T-helper 17 cell (primary cell): ENCODE measurements around the gene CASP8AP2. TPM values are rescaled to one million over a fixed set of nuclear protein-coding genes. Genes with fewer than 3 reads are reported as not detected.
"Not testable (repeated sequence)": the region's sequence is repeated elsewhere in the genome, so short reads cannot be mapped to it uniquely, and the experiment has no call there.

Source experiments
- ATAC-seq: fragments of 150-1000 bp; cut with Tn5 transposase; 2 replicates; pipeline ENCODE4 v1.10.0; 2021; ENCODE audit warnings: mild to moderate bottlenecking, moderate library complexity
- DNase-seq, 3 donors: peaks; one replicate each; pipeline versions ENCODE4 v3.0.0 to v3.0.0-alpha.2; 2020 to 2021
- H3K9me3 ChIP-seq: one replicate; pipeline ENCODE4 v1.7.0; 2013; ENCODE audit warnings: low read length, mild to moderate bottlenecking; ENCODE audit not compliant: control insufficient read depth, poor library complexity, severe bottlenecking
- H3K27ac Mint-ChIP-seq: one replicate; pipeline ENCODE4 v1.8.0; 2022; ENCODE audit warnings: mild to moderate bottlenecking, moderate library complexity, mixed read lengths
- H3K27me3 Mint-ChIP-seq: one replicate; pipeline ENCODE4 v1.8.0; 2022; ENCODE audit warnings: mixed read lengths
- H3K36me3 Mint-ChIP-seq: one replicate; pipeline ENCODE4 v1.8.0; 2022; ENCODE audit warnings: low read depth, mixed read lengths
- H3K4me1 Mint-ChIP-seq: one replicate; pipeline ENCODE4 v1.8.0; 2022; ENCODE audit warnings: mild to moderate bottlenecking, mixed read lengths
- H3K4me3 Mint-ChIP-seq: one replicate; pipeline ENCODE4 v1.8.0; 2022; ENCODE audit warnings: mild to moderate bottlenecking, moderate library complexity, mixed read lengths
- total RNA-seq, 4 donors: library from RNA in 2 of 4; stranded (reverse) in 2 of 4; gene quantifications; one replicate each; pipeline ENCODE4 v1.2.3 and lab custom pipeline; 2022 to 2026

CASP8AP2 gene
- total RNA-seq, 2 donors from 2014 or later, result 28.2 to 31.7 TPM

DNA sequence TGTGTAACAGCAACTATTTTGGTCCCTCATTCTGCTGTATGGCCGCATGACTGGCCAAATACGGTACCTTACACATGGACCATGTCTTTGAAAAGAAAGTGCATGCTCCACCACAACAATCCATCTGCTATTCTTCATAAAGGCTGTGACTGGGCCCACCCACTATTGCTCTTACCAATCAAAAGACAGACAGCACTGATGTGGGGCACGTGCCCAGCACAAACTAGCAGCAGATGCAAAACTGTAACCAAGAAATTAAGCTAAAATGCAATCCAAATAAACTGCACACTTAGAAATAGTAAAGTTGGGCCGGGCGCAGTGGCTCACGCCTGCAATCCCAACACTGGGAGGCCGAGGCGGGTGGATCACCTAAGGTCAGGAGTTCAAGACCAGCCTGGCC lies 30.6 kb upstream of the CASP8AP2 start:
- Mint-ChIP-seq H3K27ac (no peak overlapping the region), H3K4me3 (no peak overlapping the region), H3K36me3 (peaks cover 6% of the 10 kb centered on the region), H3K4me1 (peaks cover 20% of the 10 kb centered on the region), H3K27me3 (no peaks in the 10 kb centered on the region)
- DNase-seq, result no peak
- no peaks in the 10 kb centered on the region for H3K9me3 ChIP-seq
- ATAC-seq, result no peak

DNA sequence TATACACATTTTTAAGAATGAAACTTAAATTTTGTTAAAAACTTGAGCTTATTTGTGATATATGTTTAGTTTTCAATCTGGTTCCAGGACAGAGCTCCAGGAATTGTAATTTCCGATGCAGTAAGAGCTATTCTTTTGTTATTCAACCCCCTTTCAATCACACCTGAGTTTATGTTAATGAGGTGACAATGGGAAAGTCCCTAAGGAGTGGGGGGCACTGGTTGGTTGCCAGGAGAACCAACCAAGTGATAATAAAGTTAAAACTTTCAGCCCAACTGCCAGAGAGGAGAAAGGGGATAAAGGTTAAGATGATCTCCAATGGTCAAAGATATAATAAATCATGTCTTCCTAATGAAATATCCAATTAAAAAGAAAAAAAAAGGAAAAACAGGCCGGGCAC lies 29.9 kb upstream of the CASP8AP2 start:
- DNase-seq, result no peak
- H3K27me3 Mint-ChIP-seq, result no peaks in the 10 kb centered on the region
- no peak for ATAC-seq
- H3K36me3 Mint-ChIP-seq, result peaks cover 6% of the 10 kb centered on the region
- H3K4me1 Mint-ChIP-seq, result peaks cover 13% of the 10 kb centered on the region
- H3K4me3 Mint-ChIP-seq, result no peak overlapping the region
- H3K27ac Mint-ChIP-seq, result no peak overlapping the region
- no peaks in the 10 kb centered on the region for H3K9me3 ChIP-seq

DNA sequence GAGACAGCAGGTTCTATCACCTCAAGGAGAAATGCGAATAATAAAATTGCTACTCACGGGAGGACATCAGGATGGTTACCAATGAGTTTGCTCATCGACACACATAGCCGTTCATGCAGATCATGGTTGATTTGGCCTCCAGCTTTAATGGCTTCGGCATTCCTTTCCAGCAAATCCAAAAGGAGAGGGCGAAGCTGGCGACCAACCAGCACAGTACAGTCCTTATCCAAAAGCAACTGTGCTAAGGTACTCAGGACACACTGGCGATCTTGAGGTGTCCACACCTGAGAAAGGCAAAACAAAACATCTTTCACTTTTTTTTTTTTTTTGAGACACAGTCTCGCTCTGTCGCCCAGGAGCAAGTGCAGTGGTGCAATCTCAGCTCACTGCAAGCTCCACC lies 26.4 kb upstream of the CASP8AP2 start:
- Mint-ChIP-seq H3K27me3 (no peaks in the 10 kb centered on the region), H3K4me1 (peaks cover 12% of the 10 kb centered on the region), H3K4me3 (no peak overlapping the region), H3K36me3 (peaks cover 4% of the 10 kb centered on the region), H3K27ac (peak overlapping the region; percentile 11)
- ATAC-seq, result no peak
- no peaks in the 10 kb centered on the region for H3K9me3 ChIP-seq
- DNase-seq, result no peak

DNA sequence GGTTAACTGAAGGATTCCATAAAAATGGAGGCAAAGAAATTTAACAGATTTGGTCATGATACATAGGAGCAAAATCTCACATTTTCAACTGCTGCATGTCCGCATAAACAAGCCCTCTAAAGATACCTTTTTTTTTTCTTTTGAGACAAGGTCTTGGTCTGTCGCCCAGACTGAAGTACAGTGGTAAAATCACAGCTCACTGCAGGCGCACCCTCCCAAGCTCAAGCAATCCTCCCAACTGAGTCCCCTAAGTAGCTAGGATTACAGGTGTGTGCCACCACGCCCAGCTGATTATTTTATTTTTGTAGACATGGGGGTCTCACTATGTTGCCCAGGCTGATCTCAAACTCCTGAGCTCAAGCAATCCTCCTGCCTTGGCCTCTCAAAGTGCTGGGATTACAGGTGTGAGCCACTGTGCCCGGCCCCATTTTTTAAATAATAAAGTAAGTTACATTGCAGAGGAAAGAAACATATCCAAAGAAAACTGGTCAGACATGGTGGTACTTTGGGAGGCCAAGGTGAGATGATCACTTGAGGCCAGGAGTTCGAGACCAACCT lies 23.8 kb upstream of the CASP8AP2 start:
- Mint-ChIP-seq H3K36me3 (no peaks in the 10 kb centered on the region), H3K27ac (no peak overlapping the region), H3K4me3 (no peak overlapping the region)

DNA sequence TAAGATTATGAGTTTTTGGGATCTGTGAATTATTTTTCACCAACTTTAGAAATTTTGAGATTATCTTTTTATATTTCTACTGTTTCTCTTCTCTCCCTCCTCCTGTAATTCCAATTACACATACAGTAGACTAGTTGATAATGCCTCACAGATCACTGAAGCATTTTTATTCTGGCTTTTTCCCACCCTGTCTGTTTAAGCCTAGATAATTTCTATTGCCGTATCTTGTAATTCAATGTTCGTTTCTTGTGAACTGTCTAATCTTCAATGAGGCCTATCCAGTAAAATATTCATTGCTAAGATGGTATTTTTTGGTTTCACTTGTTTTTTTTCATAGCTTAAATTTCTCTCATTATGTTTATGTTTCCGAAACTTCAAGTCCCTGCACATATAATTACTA lies 22.1 kb upstream of the CASP8AP2 start:
- Mint-ChIP-seq H3K27me3 (no peaks in the 10 kb centered on the region), H3K4me1 (peaks cover 17% of the 10 kb centered on the region), H3K27ac (no peak overlapping the region), H3K4me3 (no peak overlapping the region), H3K36me3 (no peaks in the 10 kb centered on the region)
- no peaks in the 10 kb centered on the region for H3K9me3 ChIP-seq
- no peak for DNase-seq
- ATAC-seq, result no peak

More for the DNA sequence above, 23.8 kb upstream of the CASP8AP2 start:
- Mint-ChIP-seq H3K4me1 (peaks cover 17% of the 10 kb centered on the region), H3K27me3 (no peaks in the 10 kb centered on the region)
- no peak for ATAC-seq
- H3K9me3 ChIP-seq, result no peaks in the 10 kb centered on the region
- DNase-seq, result no peak

DNA sequence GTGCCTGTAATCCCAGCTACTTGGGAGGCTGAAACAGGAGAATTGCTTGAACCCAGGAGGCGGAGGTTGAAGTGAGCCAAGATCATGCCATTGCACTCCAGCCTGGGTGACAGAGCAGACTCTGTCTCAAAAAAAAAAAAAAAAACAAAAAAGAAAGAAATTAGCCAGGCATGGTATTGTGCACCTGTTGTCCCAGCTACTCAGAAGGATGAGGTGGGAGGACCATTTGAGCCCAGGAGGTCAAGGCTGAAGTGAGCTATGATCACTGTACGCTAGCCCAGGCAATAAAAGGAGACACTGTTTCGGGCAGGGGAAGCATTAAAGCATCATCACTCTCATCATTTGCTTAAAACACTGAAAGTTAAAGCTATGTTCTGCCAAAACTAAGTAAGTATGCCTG lies 16.3 kb upstream of the CASP8AP2 start:
- not testable (repeated sequence) for H3K36me3 Mint-ChIP-seq, H3K27me3 Mint-ChIP-seq, H3K27ac Mint-ChIP-seq

DNA sequence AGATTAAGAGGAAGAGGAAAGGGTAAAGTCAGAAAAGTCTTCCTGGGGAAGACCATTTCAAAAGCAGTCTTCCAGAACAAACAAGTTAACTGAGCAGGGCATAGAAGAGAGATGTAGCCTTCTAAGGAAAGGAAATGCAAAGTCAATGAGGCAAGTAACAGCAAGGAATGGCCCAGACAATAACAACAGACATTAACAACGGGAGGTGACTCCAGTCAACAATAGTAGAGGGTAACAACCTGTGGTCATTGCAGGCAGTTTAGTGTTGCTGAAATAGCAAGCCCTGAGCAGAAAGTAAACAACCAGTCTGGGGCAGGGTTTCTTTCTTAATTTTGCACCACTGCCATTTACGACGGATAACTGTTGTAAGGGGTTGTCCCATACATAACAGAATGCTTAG lies 12.2 kb upstream of the CASP8AP2 start:
- no peaks in the 10 kb centered on the region for H3K9me3 ChIP-seq
- peaks cover 3% of the 10 kb centered on the region for H3K36me3 Mint-ChIP-seq
- H3K27ac Mint-ChIP-seq, result no peak overlapping the region
- no peaks in the 10 kb centered on the region for H3K27me3 Mint-ChIP-seq
- peaks cover 26% of the 10 kb centered on the region for H3K4me1 Mint-ChIP-seq
- no peak for DNase-seq
- ATAC-seq, result no peak
- peak overlapping the region; percentile 77 for H3K4me3 Mint-ChIP-seq

More for the DNA sequence above, 16.3 kb upstream of the CASP8AP2 start:
- ATAC-seq, DNase-seq, H3K4me3 Mint-ChIP-seq, H3K9me3 ChIP-seq: not testable (repeated sequence)
- H3K4me1 Mint-ChIP-seq, result peaks cover 19% of the 10 kb centered on the region

DNA sequence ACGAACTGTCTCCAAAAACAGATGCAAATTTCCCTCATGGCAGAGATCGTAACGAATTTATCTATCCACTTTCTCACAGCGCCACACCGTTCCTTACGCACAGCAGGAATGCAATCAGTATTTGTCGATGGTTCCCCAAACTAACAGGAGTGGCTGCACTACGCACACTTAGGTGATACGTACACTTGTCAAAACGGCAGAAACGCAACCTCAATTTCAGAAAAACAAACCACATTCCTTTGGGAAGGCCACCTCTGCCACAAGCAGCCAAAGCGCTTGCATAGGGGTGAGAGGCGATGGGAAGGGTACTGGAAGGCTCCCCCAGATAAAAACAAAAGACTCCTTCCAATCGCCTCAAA lies 10.7 kb upstream of the CASP8AP2 start:
- H3K27me3 Mint-ChIP-seq, result no peaks in the 10 kb centered on the region
- H3K36me3 Mint-ChIP-seq, result peaks cover 3% of the 10 kb centered on the region
- ATAC-seq (peak; percentile 17), DNase-seq (no peak)
- H3K9me3 ChIP-seq, result no peaks in the 10 kb centered on the region
- H3K4me1 Mint-ChIP-seq, result peaks cover 25% of the 10 kb centered on the region
- peak overlapping the region; percentile 93 for H3K27ac Mint-ChIP-seq
- H3K4me3 Mint-ChIP-seq, result peak overlapping the region; percentile 98

DNA sequence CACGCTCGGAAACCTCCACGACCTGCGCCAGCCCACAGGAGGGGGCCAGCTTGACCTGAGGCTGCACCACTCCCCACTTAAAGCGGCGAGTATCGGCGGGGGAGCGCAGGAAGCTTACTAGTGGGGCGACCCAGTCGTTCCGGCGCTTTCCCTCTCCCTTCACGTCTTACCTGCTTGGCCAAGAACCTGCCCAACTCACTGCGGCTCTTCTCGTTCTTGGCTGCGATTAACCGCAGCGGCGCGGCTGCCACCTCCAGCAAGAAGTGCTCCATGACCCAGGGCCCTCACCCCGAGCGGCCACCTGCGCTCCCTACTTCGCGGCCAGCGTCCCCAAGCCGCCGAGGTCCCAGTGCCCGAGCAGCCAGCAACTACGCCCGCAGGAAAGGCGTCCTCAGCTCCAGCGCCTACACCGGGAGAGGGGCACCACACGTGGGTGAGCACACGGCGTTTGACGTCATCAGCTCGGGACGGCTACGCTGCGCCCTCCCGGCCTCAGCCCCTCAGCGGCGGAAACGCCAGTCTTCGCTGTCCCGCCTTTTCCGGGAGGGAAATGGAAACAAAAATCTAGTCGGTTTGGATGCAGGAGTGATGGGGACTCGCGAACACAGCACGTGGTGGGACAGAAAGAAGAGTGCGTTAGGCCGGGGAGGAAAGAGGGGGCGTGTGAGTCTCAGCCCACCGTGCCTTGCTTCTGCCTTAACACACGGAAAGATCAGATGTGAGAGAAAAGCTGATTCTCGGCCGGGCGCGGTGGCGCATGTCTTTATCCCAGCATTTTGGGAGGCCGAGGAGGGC lies 10.1 kb upstream of the CASP8AP2 start, which contains the start of gene MDN1:
Gene MDN1 (minus strand): TSS at position 459 of the 795 bp plus-strand sequence. CDS start 187 bp downstream, at position 272.
- H3K27me3 Mint-ChIP-seq, result no peaks in the 10 kb centered on the region
- ATAC-seq, result peak; percentile 95
- H3K4me3 Mint-ChIP-seq, result peak within 1 kb of the TSS; percentile 98
- H3K27ac Mint-ChIP-seq, result peak within 1 kb of the TSS; percentile 93
- peak; percentile 64 to 81 (median 79) for DNase-seq
- peaks cover 21% of the 10 kb centered on the region for H3K4me1 Mint-ChIP-seq
- no peaks in the 10 kb centered on the region for H3K9me3 ChIP-seq
- peaks cover 3% of the 10 kb centered on the region for H3K36me3 Mint-ChIP-seq

DNA sequence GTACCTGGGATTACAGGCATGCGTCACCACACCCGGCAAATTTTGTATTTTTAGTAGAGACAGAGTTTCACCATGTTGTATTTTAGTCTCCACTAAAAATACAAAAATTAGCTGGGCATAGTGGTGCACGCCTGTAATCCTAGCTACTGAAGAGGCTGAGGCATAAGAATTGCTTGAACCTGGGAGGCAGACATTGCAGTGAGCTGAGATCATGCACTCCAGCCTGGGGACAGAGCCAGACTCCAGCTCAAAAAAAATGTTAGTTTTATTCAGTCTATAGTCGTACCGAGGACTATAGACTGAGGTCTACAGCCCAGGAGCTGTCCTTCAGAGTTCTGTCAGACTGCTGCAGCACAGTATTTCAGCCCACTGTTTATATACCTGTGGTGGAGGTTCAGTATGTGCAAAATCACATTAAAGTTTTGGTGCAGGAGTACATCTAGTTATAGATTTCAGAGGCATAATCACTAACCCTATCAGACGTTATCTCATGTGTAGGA lies 3.6 kb upstream of the CASP8AP2 start:
- no peaks in the 10 kb centered on the region for H3K9me3 ChIP-seq
- peaks cover 13% of the 10 kb centered on the region for H3K4me1 Mint-ChIP-seq
- no peak overlapping the region for H3K4me3 Mint-ChIP-seq
- H3K27ac Mint-ChIP-seq, result no peak overlapping the region
- H3K36me3 Mint-ChIP-seq, result peaks cover 3% of the 10 kb centered on the region
- ATAC-seq (no peak), DNase-seq (no peak)
- H3K27me3 Mint-ChIP-seq, result no peaks in the 10 kb centered on the region

DNA sequence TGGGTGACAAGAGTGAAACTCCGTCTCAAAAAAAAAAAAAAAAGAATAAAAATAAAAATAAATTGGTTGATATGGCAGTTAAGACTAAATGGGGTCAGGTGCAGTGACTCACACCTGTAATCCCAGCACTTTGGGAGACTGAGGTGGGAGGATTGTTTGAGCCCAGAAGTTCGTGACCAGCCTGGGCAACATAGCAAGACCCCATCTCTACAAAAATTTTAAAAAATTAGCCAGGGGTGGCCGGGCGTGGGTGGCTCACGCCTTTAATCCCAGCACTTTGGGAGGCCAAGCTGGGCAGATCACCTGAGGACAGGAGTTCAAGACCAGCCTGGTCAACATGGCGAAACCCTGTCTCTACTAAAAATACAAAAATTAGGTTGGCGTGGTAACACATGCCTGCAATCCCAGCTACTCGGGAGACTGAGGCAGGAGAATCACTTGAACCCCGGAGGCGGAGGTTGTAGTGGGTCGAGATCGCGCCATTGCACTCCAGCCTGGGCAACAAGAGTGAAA lies 1.1 kb upstream of the CASP8AP2 start:
- H3K27me3 Mint-ChIP-seq, H3K36me3 Mint-ChIP-seq, ATAC-seq, H3K9me3 ChIP-seq, DNase-seq: not testable (repeated sequence)
- Mint-ChIP-seq H3K4me3 (peak overlapping the region; percentile 99), H3K4me1 (peaks cover 23% of the 10 kb centered on the region), H3K27ac (peak overlapping the region; percentile 88)

DNA sequence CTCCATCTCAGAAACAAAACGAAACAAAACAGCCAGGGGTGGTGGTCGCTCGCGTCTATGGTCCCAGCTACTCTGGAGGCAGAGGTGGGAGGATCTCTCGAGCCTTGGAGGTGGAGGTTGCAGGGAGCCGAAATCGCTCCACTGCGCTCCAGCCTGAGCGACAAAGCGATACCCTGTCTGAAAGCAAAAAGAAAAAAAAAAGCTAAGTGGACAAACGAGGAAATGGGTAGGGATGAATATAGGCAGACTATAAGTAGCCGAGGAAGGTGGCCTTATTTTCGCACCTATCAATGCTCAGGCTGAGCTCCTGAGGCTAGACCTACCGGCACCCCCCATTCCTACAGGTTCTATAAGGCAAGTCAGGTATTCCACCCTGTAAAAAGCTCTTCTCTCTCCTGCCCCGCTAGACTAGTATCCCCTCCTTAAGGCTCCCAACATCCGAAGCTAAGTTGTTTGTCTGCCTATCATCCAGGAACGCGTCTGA lies 650 bp upstream of the CASP8AP2 start:
- Mint-ChIP-seq H3K27me3 (no peaks in the 10 kb centered on the region), H3K27ac (peak overlapping the region; percentile 88), H3K4me1 (peaks cover 23% of the 10 kb centered on the region), H3K4me3 (peak overlapping the region; percentile 99), H3K36me3 (peaks cover 6% of the 10 kb centered on the region)
- DNase-seq (peak in 1 of 3 donors; percentile 17), ATAC-seq (peak; percentile 52)
- no peaks in the 10 kb centered on the region for H3K9me3 ChIP-seq

DNA sequence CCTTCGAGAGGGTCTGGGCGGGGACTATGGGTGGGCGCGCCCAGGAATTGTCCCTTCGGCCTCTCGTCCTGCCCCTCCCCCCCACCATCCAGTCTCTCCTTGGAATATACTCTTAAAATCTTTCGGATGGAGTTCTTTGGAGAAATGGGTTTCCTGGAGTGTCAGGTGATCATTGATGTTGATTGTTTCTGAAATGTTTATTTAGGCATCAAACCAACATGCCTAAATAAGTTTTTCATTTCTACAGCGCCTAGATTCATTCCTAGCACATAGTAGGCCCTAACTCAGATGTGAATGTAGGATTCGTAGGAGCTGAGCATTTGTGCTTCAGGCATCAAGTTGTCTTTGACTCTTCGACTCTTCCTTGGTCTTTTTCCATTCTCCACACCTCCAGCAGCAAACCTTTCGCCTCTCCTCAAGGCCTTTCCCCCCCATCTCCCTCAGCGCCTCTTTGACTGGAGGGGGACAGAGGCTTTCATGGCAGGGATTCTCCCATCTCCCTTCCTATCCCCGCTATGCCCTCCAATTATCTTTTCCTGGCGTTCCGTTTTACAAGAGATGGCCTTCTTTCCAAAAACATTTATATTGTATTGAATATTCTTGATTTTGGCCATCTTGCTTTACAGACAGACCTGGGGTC lies 610 bp downstream of the CASP8AP2 start:
- no peaks in the 10 kb centered on the region for H3K9me3 ChIP-seq
- Mint-ChIP-seq H3K27ac (peak overlapping the region; percentile 88), H3K27me3 (no peaks in the 10 kb centered on the region), H3K36me3 (peaks cover 6% of the 10 kb centered on the region), H3K4me3 (peak overlapping the region; percentile 99), H3K4me1 (peaks cover 30% of the 10 kb centered on the region)
- ATAC-seq, result no peak
- no peak for DNase-seq
